GM19452 (cell line): Measurements from ENCODE around the gene AGBL1.

Experiments used
- ATAC-seq: cut with Tn5 transposase; IDR thresholded peaks from one replicate; pipeline ENCODE4 v1.9.1; 2021; ENCODE audit not compliant: unreplicated experiment

AGBL1 gene

GRCh38 chr15:86079508-86080266 is at the start of gene AGBL1:
TSS of gene AGBL1 (plus strand) at chr15:86079871.
- no peak for ATAC-seq

- ATAC-seq, result no peak
Observed at GRCh38 chr15:86034904-86035303, 44.8 kb upstream of the AGBL1 start.

- no peak for ATAC-seq
Observed at GRCh38 chr15:86036243-86036642, 43.4 kb upstream of the AGBL1 start.

- ATAC-seq, result no peak
Observed at GRCh38 chr15:86038491-86038890, 41.2 kb upstream of the AGBL1 start.

GRCh38 chr15:86040356-86041033 is 39.2 kb upstream of the AGBL1 start:
- no peak for ATAC-seq

GRCh38 chr15:86041399-86041798 is 38.3 kb upstream of the AGBL1 start:
- no peak for ATAC-seq

- no peak for ATAC-seq
Observed at GRCh38 chr15:86042226-86042625, 37.4 kb upstream of the AGBL1 start.

- ATAC-seq, result no peak
Observed at GRCh38 chr15:86044981-86045380, 34.7 kb upstream of the AGBL1 start.

- ATAC-seq, result no peak
Observed at GRCh38 chr15:86054338-86054737, 25.3 kb upstream of the AGBL1 start.

GRCh38 chr15:86055688-86056087 is 24.0 kb upstream of the AGBL1 start:
- no peak for ATAC-seq

GRCh38 chr15:86059851-86060250 is 19.8 kb upstream of the AGBL1 start:
- no peak for ATAC-seq

GRCh38 chr15:86060674-86061073 is 19.0 kb upstream of the AGBL1 start:
- no peak for ATAC-seq

- ATAC-seq, result no peak
Observed at GRCh38 chr15:86061581-86061980, 18.1 kb upstream of the AGBL1 start.

- no peak for ATAC-seq
Observed at GRCh38 chr15:86062646-86063243, 16.9 kb upstream of the AGBL1 start.

GRCh38 chr15:86063356-86064095 is 16.1 kb upstream of the AGBL1 start:
- no peak for ATAC-seq

GRCh38 chr15:86064326-86064725 is 15.3 kb upstream of the AGBL1 start:
- no peak for ATAC-seq

- ATAC-seq, result no peak
Observed at GRCh38 chr15:86066174-86066834, 13.4 kb upstream of the AGBL1 start.

- no peak for ATAC-seq
Observed at GRCh38 chr15:86073281-86073680, 6.4 kb upstream of the AGBL1 start.

GRCh38 chr15:86076468-86076867 is 3.2 kb upstream of the AGBL1 start:
- ATAC-seq, result no peak

GRCh38 chr15:86077070-86077469 is 2.6 kb upstream of the AGBL1 start:
- ATAC-seq, result no peak

- ATAC-seq, result no peak
Observed at GRCh38 chr15:86080302-86080701, 631 bp downstream of the AGBL1 start.
